K562 (cell line): ENCODE data around the gene DCTN2.

ENCODE experiments used
- CXXC5 ChIP-seq: fragments of 250-450 bp; sonication (Bioruptor Pico); IDR thresholded peaks from 2 replicates; pipeline ENCODE4 v1.8.0; 2022; ENCODE audit warnings: inconsistent platforms, mild to moderate bottlenecking, moderate library complexity
- ILK ChIP-seq: fragments of 450-650 bp; IDR thresholded peaks from 2 replicates; pipeline ENCODE4 v1.6.1; 2016; ENCODE audit warnings: missing genetic modification characterization, low read depth, mild to moderate bottlenecking, missing compliant biosample characterization, moderate library complexity, borderline replicate concordance
- KLF1 ChIP-seq: fragments of 450-650 bp; IDR thresholded peaks from 2 replicates; pipeline ENCODE4 v1.6.1; 2016; ENCODE audit warnings: missing genetic modification characterization, missing compliant biosample characterization
- NFATC3 ChIP-seq: fragments of 450-650 bp; IDR thresholded peaks from 2 replicates; pipeline ENCODE4 v1.6.1; 2017; ENCODE audit warnings: mild to moderate bottlenecking
- POLR2AphosphoS2 ChIP-seq: IDR thresholded peaks from 2 replicates; pipeline ENCODE4 v1.6.1; 2012; ENCODE audit warnings: low read length, improper control_type of control experiment
- STAG1 ChIP-seq: sonication (generic); formaldehyde crosslinking; IDR thresholded peaks from 2 replicates; pipeline ENCODE4 v1.5.0; 2020; ENCODE audit warnings: missing genetic modification reagents, borderline replicate concordance
- TARDBP ChIP-seq: fragments of 450-650 bp; IDR thresholded peaks from 2 replicates; pipeline ENCODE4 v1.6.1; 2016
- TGIF2 ChIP-seq: sonication (generic); formaldehyde crosslinking; IDR thresholded peaks from 2 replicates; pipeline ENCODE4 v1.8.1; 2022; ENCODE audit warnings: mild to moderate bottlenecking, missing genetic modification reagents, moderate library complexity
- ZNF57 ChIP-seq: fragments of 450-650 bp; formaldehyde crosslinking; IDR thresholded peaks from 2 replicates; pipeline ENCODE4 v1.4.0; 2020; ENCODE audit warnings: mild to moderate bottlenecking, moderate library complexity
- TF ChIP-seq, protein P1 (sequence below), 3 experiments: IDR thresholded peaks in 2 of 3; conservative IDR thresholded peaks in 1 of 3; 2 replicates each; pipeline ENCODE4 v1.5.1; 2011 to 2012; ENCODE audit warnings: low read length in 3 of 3, mild to moderate bottlenecking in 3 of 3, control low read depth in 2 of 3, improper control_type of control experiment in 1 of 3, inconsistent platforms in 1 of 3, low read depth in 1 of 3, mixed read lengths in 1 of 3, moderate library complexity in 1 of 3; ENCODE audit not compliant: insufficient read depth in 2 of 3
- TF ChIP-seq, protein P2 (sequence below): fragments of 450-650 bp; IDR thresholded peaks from 2 replicates; pipeline ENCODE4 v1.7.1; 2018; ENCODE audit warnings: mild to moderate bottlenecking, low read depth; ENCODE audit not compliant: partially characterized antibody
- TF ChIP-seq, protein P3 (sequence below): fragments of 450-650 bp; formaldehyde crosslinking; conservative IDR thresholded peaks from 2 replicates; pipeline ENCODE4 v1.4.0; 2022; ENCODE audit warnings: mild to moderate bottlenecking, missing genetic modification characterization
- TF ChIP-seq, protein P4 (sequence below), 2 experiments: fragments of 450-650 bp; formaldehyde crosslinking in 1 of 2; IDR thresholded peaks; 2 replicates each; pipeline versions ENCODE4 v1.4.0 to v1.6.1; 2014 to 2020; ENCODE audit warnings: mild to moderate bottlenecking in 2 of 2, borderline replicate concordance in 1 of 2, low read depth in 1 of 2

DNA sequence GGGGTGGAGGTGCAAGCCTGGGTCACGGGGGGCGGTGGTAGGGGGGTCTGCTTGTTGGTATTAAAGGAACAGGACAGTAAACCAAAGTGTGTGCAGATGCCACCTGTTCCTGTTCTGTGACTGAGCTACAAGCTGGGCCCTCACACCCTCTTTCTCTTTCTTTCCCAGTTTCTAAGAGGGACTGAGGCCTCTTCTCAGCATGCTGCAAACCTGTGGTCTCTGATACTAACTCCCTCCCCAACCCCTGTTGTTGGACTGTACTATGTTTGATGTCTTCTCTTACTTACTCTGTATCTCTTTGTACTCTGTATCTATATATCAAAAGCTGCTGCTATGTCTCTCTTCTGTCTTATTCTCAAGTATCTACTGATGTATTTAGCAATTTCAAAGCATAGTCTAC is 37.1 kb upstream of the DCTN2 start:
- TF ChIP-seq, protein P1, sequence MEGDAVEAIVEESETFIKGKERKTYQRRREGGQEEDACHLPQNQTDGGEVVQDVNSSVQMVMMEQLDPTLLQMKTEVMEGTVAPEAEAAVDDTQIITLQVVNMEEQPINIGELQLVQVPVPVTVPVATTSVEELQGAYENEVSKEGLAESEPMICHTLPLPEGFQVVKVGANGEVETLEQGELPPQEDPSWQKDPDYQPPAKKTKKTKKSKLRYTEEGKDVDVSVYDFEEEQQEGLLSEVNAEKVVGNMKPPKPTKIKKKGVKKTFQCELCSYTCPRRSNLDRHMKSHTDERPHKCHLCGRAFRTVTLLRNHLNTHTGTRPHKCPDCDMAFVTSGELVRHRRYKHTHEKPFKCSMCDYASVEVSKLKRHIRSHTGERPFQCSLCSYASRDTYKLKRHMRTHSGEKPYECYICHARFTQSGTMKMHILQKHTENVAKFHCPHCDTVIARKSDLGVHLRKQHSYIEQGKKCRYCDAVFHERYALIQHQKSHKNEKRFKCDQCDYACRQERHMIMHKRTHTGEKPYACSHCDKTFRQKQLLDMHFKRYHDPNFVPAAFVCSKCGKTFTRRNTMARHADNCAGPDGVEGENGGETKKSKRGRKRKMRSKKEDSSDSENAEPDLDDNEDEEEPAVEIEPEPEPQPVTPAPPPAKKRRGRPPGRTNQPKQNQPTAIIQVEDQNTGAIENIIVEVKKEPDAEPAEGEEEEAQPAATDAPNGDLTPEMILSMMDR (IDR thresholded peaks at IDR 0.05 in 2 of 3, conservative IDR thresholded peaks at IDR 0.05 in 1 of 3; ENCODE audit: insufficient read depth in 2 of 3, low read depth in 1 of 3, low read length in 3 of 3): no peak
- TF ChIP-seq ZNF57 (CRISPR knock-in tag) (no peak), STAG1 (no peak), POLR2AphosphoS2 (no peak), ILK (tag) (no peak), KLF1 (no peak), NFATC3 (no peak), CXXC5 (CRISPR knock-in tag) (no peak), TARDBP (no peak), TGIF2 (CRISPR knock-in tag) (no peak)
- TF ChIP-seq, protein P2, sequence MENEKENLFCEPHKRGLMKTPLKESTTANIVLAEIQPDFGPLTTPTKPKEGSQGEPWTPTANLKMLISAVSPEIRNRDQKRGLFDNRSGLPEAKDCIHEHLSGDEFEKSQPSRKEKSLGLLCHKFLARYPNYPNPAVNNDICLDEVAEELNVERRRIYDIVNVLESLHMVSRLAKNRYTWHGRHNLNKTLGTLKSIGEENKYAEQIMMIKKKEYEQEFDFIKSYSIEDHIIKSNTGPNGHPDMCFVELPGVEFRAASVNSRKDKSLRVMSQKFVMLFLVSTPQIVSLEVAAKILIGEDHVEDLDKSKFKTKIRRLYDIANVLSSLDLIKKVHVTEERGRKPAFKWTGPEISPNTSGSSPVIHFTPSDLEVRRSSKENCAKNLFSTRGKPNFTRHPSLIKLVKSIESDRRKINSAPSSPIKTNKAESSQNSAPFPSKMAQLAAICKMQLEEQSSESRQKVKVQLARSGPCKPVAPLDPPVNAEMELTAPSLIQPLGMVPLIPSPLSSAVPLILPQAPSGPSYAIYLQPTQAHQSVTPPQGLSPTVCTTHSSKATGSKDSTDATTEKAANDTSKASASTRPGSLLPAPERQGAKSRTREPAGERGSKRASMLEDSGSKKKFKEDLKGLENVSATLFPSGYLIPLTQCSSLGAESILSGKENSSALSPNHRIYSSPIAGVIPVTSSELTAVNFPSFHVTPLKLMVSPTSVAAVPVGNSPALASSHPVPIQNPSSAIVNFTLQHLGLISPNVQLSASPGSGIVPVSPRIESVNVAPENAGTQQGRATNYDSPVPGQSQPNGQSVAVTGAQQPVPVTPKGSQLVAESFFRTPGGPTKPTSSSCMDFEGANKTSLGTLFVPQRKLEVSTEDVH: no peak
- TF ChIP-seq, protein P3, sequence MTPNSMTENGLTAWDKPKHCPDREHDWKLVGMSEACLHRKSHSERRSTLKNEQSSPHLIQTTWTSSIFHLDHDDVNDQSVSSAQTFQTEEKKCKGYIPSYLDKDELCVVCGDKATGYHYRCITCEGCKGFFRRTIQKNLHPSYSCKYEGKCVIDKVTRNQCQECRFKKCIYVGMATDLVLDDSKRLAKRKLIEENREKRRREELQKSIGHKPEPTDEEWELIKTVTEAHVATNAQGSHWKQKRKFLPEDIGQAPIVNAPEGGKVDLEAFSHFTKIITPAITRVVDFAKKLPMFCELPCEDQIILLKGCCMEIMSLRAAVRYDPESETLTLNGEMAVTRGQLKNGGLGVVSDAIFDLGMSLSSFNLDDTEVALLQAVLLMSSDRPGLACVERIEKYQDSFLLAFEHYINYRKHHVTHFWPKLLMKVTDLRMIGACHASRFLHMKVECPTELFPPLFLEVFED: no peak
- TF ChIP-seq, protein P4, sequence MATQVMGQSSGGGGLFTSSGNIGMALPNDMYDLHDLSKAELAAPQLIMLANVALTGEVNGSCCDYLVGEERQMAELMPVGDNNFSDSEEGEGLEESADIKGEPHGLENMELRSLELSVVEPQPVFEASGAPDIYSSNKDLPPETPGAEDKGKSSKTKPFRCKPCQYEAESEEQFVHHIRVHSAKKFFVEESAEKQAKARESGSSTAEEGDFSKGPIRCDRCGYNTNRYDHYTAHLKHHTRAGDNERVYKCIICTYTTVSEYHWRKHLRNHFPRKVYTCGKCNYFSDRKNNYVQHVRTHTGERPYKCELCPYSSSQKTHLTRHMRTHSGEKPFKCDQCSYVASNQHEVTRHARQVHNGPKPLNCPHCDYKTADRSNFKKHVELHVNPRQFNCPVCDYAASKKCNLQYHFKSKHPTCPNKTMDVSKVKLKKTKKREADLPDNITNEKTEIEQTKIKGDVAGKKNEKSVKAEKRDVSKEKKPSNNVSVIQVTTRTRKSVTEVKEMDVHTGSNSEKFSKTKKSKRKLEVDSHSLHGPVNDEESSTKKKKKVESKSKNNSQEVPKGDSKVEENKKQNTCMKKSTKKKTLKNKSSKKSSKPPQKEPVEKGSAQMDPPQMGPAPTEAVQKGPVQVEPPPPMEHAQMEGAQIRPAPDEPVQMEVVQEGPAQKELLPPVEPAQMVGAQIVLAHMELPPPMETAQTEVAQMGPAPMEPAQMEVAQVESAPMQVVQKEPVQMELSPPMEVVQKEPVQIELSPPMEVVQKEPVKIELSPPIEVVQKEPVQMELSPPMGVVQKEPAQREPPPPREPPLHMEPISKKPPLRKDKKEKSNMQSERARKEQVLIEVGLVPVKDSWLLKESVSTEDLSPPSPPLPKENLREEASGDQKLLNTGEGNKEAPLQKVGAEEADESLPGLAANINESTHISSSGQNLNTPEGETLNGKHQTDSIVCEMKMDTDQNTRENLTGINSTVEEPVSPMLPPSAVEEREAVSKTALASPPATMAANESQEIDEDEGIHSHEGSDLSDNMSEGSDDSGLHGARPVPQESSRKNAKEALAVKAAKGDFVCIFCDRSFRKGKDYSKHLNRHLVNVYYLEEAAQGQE (IDR thresholded peaks at IDR 0.05; ENCODE audit: borderline replicate concordance): no peak
- TF ChIP-seq, protein P4 (CRISPR knock-in tag; IDR thresholded peaks at IDR 0.05; ENCODE audit: low read depth): no peak
